GM18517 (cell line): Measurements from ENCODE around the gene NEK1.
A peak's percentile ranks its signal among the peaks of the same experiment; 100 is the strongest.
"Not testable (repeated sequence)": the region's sequence is repeated elsewhere in the genome, so short reads cannot be mapped to it uniquely, and the experiment has no call there.

Experiments used
- ATAC-seq: cut with Tn5 transposase; IDR thresholded peaks from one replicate; pipeline ENCODE4 v1.9.1; 2021; ENCODE audit warnings: mild to moderate bottlenecking, moderate library complexity; ENCODE audit not compliant: unreplicated experiment

NEK1 gene

DNA sequence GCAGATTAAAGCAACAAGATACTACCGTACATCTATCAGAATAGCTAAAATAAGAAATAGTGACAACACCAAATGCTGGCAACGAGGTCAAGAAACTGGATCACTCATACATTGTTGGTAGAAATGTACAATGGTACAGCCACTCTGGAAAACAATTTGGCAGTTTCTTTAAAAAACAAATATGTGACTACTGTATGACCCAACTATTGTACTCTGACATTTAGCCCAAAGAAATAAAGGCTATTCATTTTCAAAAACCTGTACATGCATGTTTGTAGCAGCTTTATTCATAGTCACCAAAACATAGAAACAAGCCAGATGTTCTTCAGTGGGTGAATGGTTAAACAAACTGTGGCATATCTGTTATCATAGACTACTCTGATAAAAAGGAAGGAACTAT is 16.2 kb upstream of the NEK1 start:
- ATAC-seq: no peak

DNA sequence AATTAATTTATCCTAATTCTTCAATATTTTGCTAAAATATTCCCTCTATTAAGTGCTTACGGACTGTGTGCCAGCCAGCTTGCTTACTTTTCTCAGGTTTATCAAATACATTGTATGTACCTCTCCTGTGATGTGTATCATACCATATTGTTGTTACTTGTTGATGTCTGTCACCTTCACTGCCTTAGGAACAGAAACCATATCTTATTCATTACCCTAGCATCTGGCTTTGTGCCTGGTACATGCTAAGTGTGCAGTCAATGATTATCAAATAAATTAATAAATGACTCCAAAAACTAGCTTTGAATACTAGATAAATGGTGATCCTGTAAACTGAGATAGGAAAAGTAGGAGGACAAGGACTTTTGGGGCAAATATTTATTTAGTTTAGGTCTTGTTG is 14.9 kb upstream of the NEK1 start:
- no peak for ATAC-seq

DNA sequence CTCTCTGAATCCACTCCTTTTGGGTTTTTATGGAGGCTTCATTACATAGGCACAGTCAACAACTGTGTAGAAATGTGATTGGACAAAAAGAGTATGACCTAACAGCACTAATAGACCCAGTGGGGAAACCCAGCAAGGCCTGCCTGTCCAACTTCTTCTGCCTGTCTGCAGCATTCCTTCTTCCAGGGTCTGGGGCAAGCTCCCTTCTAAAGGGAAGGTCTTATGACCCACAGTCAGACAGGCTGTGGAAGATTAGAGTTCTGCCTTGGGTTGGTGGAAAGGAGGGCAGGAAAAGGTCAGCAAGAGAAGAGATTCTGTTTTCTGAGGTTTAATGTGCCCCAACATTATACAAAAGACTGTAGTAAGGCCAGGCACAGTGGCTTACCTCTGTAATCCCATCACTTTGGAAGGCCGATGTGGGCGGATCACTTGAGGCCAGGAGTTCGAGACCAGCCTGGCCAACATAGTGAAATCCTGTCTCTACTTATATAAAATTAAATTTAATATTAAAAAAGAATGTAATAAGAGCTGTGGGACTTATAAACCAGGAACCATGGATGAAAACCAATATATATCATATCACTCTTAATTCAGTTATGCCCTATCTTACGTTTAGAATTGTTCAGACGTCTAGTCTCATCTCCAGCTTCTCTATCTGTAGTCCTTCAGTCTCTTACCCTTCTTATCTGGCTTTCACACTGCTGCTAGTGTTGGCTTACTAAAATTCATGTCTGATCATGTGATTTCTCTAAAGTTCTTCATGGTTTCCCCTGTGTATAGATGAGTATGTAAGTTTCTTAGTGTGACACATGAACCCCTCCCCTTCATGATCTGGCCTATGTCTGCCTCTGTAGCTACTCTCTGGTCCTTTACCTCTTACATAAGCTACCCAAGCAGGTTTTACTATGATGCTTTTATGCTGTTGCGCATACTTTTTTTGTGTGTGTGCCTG is 14.2 kb upstream of the NEK1 start:
- ATAC-seq: peak; percentile 33

DNA sequence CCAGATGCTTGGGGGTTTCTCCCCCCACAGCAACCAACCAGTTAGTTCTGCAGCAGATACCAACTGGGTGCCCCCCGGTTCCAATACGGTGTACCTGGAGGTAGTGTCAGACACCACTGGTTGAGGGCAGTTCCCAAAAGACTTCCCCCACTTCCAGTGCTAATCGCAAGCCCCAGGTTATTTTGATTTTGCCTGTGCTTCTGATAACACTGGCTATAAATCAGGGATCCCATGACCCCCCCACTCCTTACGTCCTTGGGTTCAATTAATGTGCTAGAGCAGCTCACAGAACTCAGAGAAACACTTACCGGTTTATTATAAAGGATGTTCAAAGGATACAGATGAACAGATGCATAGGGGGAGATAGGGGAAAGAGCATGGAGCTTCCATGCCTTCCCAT is 13.5 kb upstream of the NEK1 start:
- ATAC-seq: no peak

DNA sequence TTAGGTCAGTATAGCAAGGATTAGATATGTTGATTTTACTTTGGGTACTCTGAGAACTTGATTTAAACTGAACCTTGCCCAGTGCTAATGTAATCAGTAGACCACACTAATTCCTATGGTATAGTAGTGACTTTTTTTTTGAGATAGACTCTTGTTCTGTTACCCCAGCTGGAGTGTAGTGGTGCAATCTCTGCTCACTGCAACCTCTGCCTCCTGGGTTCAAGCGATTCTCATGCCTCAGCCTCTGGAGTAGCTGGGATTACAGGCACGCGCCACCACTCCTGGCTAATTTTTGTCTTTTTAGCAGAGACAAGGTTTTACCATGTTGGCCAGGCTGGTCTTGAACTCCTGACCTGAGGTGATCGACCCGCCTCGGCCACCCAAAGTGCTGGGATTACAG is 11.6 kb upstream of the NEK1 start:
- not testable (repeated sequence) for ATAC-seq

DNA sequence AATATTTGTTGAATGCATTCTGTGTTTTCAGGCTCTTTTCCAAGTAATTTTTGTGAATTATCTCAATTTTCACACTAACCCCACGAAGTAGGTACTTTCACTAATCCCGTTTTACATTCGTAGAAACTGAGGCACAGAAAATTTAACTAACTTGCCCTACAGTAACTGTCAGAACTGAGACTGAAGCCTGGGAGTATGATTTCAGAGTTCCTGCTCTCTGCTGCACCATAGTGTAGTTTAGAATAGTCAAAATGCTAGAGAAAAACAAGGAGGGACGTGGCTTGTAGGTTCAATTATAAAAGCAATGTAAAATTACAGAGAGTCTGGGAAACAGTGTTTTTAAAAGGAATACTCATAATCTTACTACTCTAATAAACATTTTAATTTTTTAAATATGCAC is 10.2 kb upstream of the NEK1 start:
- no peak for ATAC-seq

DNA sequence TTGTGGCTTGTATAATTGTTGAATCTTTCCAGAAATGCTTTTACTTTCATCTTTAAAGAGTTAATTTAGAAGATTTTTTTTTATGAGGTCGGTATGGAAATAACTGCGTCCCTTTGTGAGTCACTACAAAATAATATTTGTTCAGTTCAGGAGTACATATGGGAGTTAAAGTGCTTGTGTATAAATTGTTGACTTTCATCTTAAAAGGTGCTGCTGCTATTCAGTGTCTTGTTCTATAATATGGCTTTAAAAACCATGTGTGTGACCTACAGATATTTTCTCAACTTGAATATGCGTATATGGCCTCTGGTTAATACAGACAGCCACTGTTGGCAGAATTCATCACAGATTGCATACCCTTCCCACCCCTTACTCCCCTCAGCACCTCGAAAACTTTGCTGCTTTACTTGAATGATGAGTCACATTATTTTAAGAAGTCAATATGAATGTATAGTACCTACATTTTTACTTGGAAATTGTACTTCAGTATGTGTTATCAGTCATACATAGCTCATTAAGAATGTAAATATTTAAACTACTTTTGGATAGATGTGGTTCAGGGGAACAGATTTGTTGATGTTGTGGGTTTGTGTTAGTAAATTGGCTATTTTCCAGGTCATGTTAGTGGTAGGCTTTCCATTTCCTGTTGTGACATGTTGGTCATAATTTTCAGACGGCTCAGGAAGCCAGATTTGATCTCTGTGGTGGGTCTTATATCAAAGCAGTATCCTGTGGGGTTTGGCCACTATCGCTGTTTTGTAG is 9.5 kb upstream of the NEK1 start:
- ATAC-seq: no peak

DNA sequence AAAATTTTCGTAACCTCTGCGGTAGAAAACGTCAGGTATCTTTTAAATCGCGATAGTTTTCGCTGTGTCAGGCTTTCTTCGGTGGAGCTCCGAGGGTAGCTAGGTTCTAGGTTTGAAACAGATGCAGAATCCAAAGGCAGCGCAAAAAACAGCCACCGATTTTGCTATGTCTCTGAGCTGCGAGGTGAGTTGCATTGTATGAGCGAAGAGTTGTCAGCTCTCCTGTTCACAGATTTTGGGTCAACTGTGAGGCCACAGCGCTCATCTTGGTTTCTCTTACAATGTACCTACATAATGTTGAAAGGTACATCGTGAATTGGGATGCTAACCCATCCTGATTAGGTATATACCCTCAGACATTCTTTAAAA is 8.5 kb upstream of the NEK1 start:
- no peak for ATAC-seq

DNA sequence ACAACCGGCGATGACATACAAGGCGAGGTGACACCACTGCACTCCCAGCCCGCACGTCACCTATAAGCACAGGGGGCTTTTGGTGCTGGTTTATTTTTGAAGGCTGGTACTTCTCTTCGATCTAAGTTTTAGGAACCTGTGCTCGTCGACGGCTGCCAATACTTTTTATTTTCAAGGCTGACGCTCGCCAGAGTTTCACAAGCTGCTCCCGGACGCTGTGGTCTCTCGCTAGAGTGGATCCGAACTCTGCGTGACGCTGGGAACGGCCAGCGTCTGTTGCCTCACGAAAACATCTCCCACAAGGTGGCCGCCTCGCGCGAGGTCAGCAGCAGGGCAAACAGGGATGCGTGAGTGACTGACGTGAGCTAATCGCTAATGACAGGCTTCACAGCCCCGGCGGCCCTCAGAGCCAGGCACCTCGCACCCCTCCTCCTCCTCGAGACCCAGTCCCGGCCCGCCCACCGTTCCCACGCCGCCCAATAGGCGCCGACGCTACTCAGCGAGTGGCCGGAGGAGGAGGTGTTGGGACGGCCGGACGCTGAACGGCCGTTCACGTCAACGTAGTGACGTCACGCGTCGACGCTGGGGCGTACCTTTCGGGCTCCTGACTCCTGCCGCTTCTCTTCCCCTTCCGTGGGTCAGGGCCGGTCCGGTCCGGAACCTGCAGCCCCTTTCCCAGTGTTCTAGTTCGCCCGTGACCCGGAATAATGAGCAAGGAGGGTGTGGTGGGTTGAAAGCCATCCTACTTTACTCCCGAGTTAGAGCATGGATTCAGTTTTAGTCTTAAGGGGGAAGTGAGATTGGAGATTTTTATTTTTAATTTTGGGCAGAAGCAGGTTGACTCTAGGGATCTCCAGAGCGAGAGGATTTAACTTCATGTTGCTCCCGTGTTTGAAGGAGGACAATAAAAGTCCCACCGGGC is 7.8 kb upstream of the NEK1 start, which contains the start of gene CLCN3:
CLCN3 (plus strand) TSS at position 621 of the 922 bp plus-strand sequence. CDS start 15,351 bp downstream, outside the sequence.
- peak; percentile 83 for ATAC-seq

DNA sequence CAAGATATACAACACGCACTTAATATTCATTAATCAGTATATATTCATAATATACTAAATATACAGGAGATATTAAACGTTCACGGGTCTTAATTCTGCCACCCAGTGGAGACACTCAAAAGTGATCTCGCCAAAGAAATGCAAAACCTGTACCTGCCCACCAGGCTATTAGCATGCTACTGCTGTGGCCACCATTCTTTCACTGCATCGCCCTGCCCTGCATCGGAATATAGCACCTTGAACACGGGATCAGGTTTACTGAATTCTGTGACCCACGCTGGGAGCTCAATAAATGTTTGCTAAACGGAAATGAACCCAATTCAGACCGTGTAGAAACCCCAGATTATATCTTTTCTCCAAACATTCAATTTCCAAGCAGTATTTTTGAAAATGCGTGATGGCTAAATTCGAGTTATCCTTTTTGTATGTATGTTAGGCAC is 7.2 kb upstream of the NEK1 start:
- ATAC-seq: peak; percentile 54

DNA sequence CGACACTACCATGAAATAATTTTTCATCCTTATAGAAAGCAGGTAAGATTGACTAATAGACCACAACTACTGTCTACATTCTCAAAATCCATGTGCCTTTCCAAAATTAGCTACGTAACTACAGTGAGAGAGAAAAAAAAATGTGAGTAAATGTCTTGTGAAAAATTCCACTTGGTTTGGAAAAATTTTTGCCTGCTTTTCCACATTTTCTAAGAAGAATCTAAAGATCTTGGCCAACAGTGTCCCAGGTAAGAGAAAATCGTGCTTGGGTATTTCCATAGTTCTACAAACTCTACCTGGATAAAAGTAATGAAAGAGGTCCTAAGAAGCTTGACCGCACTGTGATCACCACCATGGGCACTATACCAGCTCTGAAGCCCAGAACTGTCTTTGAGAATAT is 6.6 kb upstream of the NEK1 start:
- no peak for ATAC-seq

DNA sequence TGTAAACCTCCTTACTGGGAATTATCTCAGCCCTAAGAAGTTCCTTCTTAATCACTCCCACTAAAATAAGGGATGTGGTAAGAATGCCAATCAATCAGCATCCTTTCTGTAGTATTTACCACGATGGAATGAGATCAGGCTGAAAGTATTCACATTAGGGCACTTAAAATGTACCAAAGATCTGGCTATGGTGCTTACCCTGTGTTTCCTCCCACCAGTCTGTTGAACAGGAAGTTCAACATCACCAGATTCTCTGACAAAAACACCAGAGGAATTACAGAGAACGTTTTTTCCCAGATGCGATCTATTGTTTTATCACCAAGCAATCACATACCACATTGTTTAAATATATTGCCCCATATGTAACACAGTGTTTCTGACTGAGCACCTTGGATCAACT is 5.9 kb upstream of the NEK1 start:
- no peak for ATAC-seq

DNA sequence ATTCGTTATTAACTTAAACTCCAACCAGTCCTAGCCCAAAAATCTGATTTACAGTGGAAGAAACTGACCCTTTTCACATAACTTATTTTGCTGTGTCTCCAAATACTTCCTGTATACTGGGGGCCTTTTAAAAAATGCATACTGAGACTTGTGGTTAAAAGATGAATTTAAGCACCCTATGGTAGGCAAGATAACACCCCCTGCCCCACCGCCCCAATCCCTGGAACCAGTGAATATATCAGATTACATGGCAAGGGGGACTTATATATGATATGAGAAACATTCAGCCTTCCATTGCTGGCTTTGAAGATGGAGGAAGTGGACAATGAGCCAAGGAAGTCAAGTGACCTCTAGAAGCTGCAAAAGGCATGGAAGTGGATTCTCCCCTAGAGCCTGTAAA is 4.9 kb upstream of the NEK1 start:
- ATAC-seq: no peak

DNA sequence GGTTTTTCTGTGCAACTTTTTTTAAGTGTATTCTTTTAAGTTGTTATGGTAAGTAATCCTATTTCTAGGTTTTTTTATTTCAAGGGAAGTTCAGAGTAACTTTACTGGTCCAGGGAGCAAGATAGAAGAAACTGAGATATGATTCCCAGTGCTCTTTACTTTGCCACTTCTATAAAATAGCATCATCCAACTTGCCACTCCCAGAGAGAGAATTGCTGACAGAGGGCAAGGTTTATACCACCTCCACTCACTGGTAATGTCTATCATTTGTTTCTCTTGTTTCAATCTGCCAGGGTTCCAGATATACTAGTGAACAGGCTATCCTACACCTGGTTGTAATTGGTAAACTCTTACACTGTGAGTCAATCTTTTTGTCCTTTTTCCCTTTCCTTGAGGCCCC is 4.5 kb upstream of the NEK1 start:
- ATAC-seq: no peak

DNA sequence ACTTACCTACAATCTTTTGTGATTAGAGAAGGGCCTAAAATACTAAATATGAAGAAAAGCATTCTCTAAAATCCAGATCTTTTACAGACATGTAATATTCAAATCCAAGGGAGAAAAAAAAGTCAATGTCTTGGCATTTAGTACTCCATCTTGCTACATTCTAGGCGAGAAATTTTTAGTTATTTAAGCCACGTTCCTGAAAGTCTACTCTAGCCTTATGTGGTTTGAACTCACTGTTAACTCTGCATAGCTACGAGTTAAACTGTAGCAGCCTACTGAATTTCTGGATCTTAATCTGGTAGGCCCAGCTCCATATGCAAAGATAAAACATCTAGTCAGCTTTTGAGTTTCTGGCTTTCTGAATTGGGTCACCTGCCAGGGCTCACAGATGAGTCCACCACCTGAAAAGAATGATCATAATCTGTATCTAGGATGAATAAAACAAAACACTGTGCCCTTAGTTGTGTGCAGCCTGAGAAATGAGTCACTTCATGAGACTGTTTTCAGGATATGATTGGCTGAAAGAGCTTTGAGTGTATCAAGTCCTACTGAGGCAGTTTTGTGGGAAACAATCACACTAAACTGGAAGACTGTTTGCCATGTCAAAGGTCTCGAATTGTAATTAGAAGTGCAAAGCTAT is 3.2 kb upstream of the NEK1 start:
- ATAC-seq: no peak

DNA sequence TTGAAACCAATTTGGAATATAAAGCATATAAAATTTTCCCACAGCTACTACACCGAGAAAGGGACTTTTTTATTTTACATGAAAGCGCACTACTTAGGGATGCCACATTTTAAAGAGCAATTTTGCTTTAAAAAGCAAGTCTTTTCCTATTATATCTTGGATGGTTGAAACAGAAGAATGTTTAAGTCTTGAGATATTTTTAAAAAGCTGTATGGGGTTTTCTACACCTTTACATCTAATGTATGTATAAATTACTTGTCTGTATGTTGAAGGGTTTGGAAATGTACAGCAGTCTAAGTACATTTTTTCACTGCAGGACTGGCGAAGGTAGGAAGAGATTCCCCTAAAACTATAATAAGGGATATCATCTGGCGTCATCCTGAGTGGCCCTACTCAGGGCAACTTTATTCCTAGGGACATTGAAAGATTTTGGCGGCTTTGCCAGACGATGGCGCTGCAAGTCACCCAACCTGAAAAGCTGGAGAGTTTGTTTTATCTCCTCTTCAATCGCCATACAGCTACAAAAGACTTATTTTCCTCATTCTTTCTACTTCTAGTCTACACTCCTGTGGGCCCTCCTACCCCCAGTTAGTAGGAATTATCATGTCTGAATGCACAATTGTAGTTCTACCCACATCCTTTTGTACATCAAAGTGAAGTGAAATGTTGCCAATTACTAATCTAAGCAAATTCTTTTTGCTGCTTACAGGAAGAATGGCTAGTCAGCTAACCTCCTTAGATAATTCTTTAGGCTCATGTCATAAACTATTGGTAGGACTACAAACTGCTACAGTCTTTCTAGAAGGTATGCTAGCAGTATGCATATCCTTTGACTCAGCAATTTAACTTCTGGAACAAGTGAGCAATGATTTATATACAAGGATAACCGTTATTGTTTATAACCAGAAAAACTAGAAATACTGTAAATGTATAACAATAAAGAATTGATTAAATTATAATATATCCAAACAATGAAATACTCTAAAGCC is 782 bp upstream of the NEK1 start:
- peak; percentile 57 for ATAC-seq

DNA sequence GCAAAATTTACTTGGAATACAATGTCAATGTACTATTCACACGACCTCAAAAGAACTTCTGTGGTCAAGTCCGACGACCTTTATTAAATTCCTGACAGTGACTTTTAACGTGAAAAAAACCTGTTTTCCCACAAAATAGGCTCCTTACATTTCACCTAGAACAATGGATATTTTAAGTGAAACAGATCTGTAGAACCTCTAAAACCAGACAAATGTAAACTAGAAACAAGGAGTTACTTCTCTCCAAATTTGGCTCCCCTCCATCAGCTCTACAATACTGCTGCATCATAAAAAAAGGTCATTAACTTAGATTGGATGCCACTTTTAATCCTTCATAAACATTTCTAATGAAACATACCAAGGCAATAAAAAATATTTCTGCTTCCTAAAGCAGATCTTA is 1.2 kb downstream of the NEK1 start:
- no peak for ATAC-seq

DNA sequence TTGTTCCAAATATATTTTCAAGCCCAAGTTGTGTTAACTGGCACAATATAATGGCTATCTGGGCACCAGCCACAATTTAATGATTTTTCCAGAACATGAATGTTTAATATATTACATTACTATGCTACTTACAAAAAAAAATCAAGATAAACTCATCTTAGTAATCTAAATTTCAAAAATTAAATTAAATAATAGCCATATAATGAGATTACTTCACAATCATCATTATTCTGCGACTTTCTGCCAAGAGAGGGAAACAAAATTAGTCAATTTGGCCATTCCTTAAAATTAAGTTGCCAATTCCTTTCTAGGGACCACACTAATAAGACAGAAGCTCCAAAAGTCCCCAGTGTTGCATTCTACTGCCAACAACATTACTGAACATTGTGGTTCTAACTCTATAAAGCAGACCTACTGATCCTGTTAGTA is 7.5 kb downstream of the NEK1 start:
- ATAC-seq: no peak
